B cell (primary cell): Measurements from ENCODE around the gene CTNNBL1. TPM values are rescaled to one million over a fixed set of nuclear protein-coding genes. Genes with fewer than 3 reads are reported as not detected.

Experiments
- ATAC-seq: fragments of 200-7000 bp; cut with Tn5 transposase; one replicate; pipeline ENCODE4 v1.10.0; 2021; ENCODE audit warnings: low read depth, mild to moderate bottlenecking, moderate number of reproducible peaks, moderate library complexity
- CTCF ChIA-PET: fragments of 350-600 bp; sonication (Branson Sonifier 250); formaldehyde crosslinking; loops from one replicate; lab custom pipeline; 2021; ENCODE audit warnings: antibody characterized with exemption, inconsistent platforms; lab: Charles Lee
- POLR2A ChIA-PET: fragments of 350-600 bp; sonication (Branson Sonifier 250); formaldehyde crosslinking; loops from one replicate; lab custom pipeline; 2021; ENCODE audit warnings: antibody characterized with exemption; lab: Charles Lee
- DNase-seq: peaks from one replicate; pipeline ENCODE4 v3.0.0; 2013
- H2AFZ ChIP-seq: 2 replicates; pipeline ENCODE4 v1.6.1; 2012; ENCODE audit warnings: mild to moderate bottlenecking, low read depth, low read length; ENCODE audit not compliant: insufficient read depth, poor library complexity, severe bottlenecking
- H3K27ac ChIP-seq, 2 donors: 1 replicate in 1 of 2; 2 replicates in 1 of 2; pipeline ENCODE4 v1.5.1; 2012 to 2013; ENCODE audit warnings: low read length in 2 of 2, mild to moderate bottlenecking in 2 of 2, moderate library complexity in 1 of 2
- H3K27me3 ChIP-seq, 4 experiments: fragments of 200-600 bp in 1 of 4; sonication (generic) in 1 of 4; replicated peaks in 1 of 4; 1 replicate in 2 of 4; 2 replicates in 2 of 4; pipeline versions ENCODE4 v1.6.1 to v1.7.0; 2013 to 2016; ENCODE audit warnings: low read length in 3 of 4, mild to moderate bottlenecking in 2 of 4, mixed read lengths in 1 of 4, moderate library complexity in 1 of 4; ENCODE audit not compliant: insufficient read depth in 4 of 4, control insufficient read depth in 3 of 4; ENCODE audit errors: control extremely low read depth in 1 of 4
- H3K36me3 ChIP-seq, 2 experiments: replicated peaks in 1 of 2; 1 replicate in 1 of 2; 2 replicates in 1 of 2; pipeline versions ENCODE4 v1.6.1 to v1.7.1; 2013; ENCODE audit warnings: low read length in 1 of 2; ENCODE audit not compliant: insufficient read depth in 2 of 2, control insufficient read depth in 1 of 2; ENCODE audit errors: control extremely low read depth in 1 of 2, extremely low read depth in 1 of 2
- H3K4me1 ChIP-seq, 2 donors: fragments of 200-600 bp in 1 of 2; sonication (generic) in 1 of 2; 1 replicate in 1 of 2; 2 replicates in 1 of 2; pipeline versions ENCODE4 v1.5.1 to v1.6.1; 2013 to 2017; ENCODE audit warnings: low read length in 2 of 2; ENCODE audit not compliant: control insufficient read depth in 2 of 2, insufficient read depth in 2 of 2
- H3K4me2 ChIP-seq: replicated peaks from 2 replicates; pipeline ENCODE3; 2012; ENCODE audit warnings: mild to moderate bottlenecking, low read depth, low read length; ENCODE audit not compliant: poor library complexity, severe bottlenecking
- H3K4me3 ChIP-seq, 5 experiments: fragments of 200-600 bp in 1 of 5; sonication (generic) in 1 of 5; 1 replicate in 3 of 5; 2 replicates in 2 of 5; pipeline versions ENCODE4 v1.5.1 to v1.7.0; 2011 to 2016; ENCODE audit warnings: low read length in 4 of 5, mild to moderate bottlenecking in 4 of 5, low read depth in 2 of 5, control low read depth in 1 of 5, moderate library complexity in 1 of 5; ENCODE audit not compliant: insufficient read depth in 1 of 5; ENCODE audit errors: control extremely low read depth in 1 of 5, extremely low read depth in 1 of 5
- H3K79me2 ChIP-seq: fragments of 200-600 bp; sonication (generic); one replicate; pipeline ENCODE4 v1.6.0; 2016; ENCODE audit warnings: low read length; ENCODE audit not compliant: control insufficient read depth, insufficient read depth
- H3K9ac ChIP-seq: fragments of 200-600 bp; sonication (generic); 2 replicates; pipeline ENCODE4 v1.6.1; 2017; ENCODE audit warnings: mild to moderate bottlenecking, low read length, moderate library complexity
- H3K9me3 ChIP-seq, 3 donors: one replicate each; pipeline versions ENCODE4 v1.6.1 to v1.7.1; 2013; ENCODE audit warnings: low read length in 2 of 3; ENCODE audit not compliant: control insufficient read depth in 2 of 3, insufficient read depth in 1 of 3; ENCODE audit errors: control extremely low read depth in 1 of 3
- H4K20me1 ChIP-seq: 2 replicates; pipeline ENCODE4 v1.6.0; 2012; ENCODE audit warnings: mild to moderate bottlenecking, low read length; ENCODE audit not compliant: insufficient read depth, control insufficient read depth, poor library complexity, severe bottlenecking
- H3K27ac Mint-ChIP-seq: one replicate; pipeline ENCODE4 v1.8.0; 2021; ENCODE audit warnings: mixed read lengths
- H3K27me3 Mint-ChIP-seq: one replicate; pipeline ENCODE4 v1.8.0; 2021; ENCODE audit warnings: mixed read lengths
- H3K4me1 Mint-ChIP-seq: one replicate; pipeline ENCODE4 v1.8.0; 2021; ENCODE audit warnings: mixed read lengths
- H3K4me3 Mint-ChIP-seq: one replicate; pipeline ENCODE4 v1.8.0; 2021; ENCODE audit warnings: mixed read lengths
- H3K9me3 Mint-ChIP-seq: one replicate; pipeline ENCODE4 v1.8.0; 2022; ENCODE audit warnings: mixed read lengths; ENCODE audit not compliant: insufficient read depth
- CTCF ChIP-seq: fragments of 200-600 bp; IDR thresholded peaks from one replicate; pipeline ENCODE4 v1.8.0; 2022; ENCODE audit warnings: antibody characterized with exemption, mild to moderate bottlenecking
- EZH2 ChIP-seq: IDR thresholded peaks from 2 replicates; pipeline ENCODE4 v1.6.1; 2012; ENCODE audit warnings: borderline replicate concordance, low read depth, mild to moderate bottlenecking, moderate library complexity, low read length; ENCODE audit not compliant: insufficient read depth, poor library complexity, severe bottlenecking
- WGBS: methylation state at CpG from one replicate; pipeline ENCODE4 v1.1.5; 2013; ENCODE audit warnings: missing lambda C conversion rate; ENCODE audit not compliant: insufficient coverage; 5-methylcytosine and 5-hydroxymethylcytosine counted together
- intact Hi-C: fragments of 100-400 bp; cut with micrococcal nuclease; formaldehyde crosslinking; loops from one replicate; pipeline ENCODE4 v1.10.0; 2022
- polyA plus RNA-seq: library from polyadenylated mRNA; depleted of rRNA; stranded (reverse); fragments of >200 nt; gene quantifications from 2 replicates; pipeline ENCODE4 v1.2.3, GENCODE V29; 2012
- total RNA-seq, 2 donors: library from RNA; stranded (reverse); fragments of 120-200 nt in 1 of 2; gene quantifications; 1 replicate in 1 of 2; 2 replicates in 1 of 2; pipeline versions ENCODE4 v1.2.3 to v1.2.4, GENCODE V29; 2013 to 2022

Gene CTNNBL1
- total and polyA plus RNA-seq, 2 donors (not counting 1 experiment from before 2014, with no cell fraction given), result 25.3 to 64.7 TPM

GRCh38 chr20:37913567-37914366 lies 219.9 kb downstream of the CTNNBL1 start:
- Mint-ChIP-seq H3K27ac (no peak overlapping the region), H3K4me1 (peaks cover 20% of the 10 kb centered on the region), H3K27me3 (peaks cover 51% of the 10 kb centered on the region), H3K4me3 (peak overlapping the region; percentile 80), H3K9me3 (no peaks in the 10 kb centered on the region)
- Histone ChIP-seq H4K20me1 (no peaks in the 10 kb centered on the region), H3K36me3 (no peaks in the 10 kb centered on the region), H3K9me3 (peaks cover 0 to 6% (median 0%) of the 10 kb centered on the region in 3 donors), H3K4me2 (no peak overlapping the region), H3K79me2 (no peaks in the 10 kb centered on the region), H2AFZ (no peak overlapping the region), H3K27me3 (peaks cover 0 to 64% (median 13%) of the 10 kb centered on the region in 4 experiments), H3K4me3 (no peak overlapping the region), H3K27ac (no peak overlapping the region), H3K4me1 (peaks cover 17 to 22% of the 10 kb centered on the region in 2 donors), H3K9ac (no peak overlapping the region)
- intact Hi-C loops, result no loop called here
- CTCF ChIA-PET, result interaction anchor here (1.1 kb wide), 1 partner anchor 11 kb away, joined by 3 read pairs; no protein-coding TSS in a partner anchor
- no peak for DNase-seq
- no peak for TF ChIP-seq EZH2
- TF ChIP-seq CTCF, result no peak
- 95% methylated on average over 19 of the region's 19 CpGs for WGBS
- ATAC-seq, result no peak
- POLR2A ChIA-PET, result no interaction called here

DNA sequence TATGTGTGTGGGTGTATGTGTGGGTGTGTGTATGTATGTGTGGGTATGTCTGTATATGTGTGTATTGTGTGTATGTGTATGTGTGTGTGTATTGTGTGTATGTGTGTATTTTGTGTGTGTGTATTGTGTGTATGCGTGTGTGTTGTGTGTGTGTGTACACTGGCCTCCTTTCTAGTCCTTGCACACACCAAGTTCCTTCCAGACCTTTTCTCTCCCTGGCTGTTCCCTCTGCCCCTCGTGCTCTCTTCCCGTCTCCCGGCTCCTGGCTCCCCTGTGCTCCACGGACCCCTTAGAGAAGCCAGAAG lies 220.5 kb downstream of the CTNNBL1 start:
- H3K9me3 ChIP-seq, result peaks cover 0 to 6% (median 0%) of the 10 kb centered on the region in 3 donors
- H3K4me1 ChIP-seq, result peaks cover 17 to 22% of the 10 kb centered on the region in 2 donors
- H3K36me3 ChIP-seq, result no peaks in the 10 kb centered on the region
- intact Hi-C loops, result no loop called here
- Mint-ChIP-seq H3K4me1 (peaks cover 20% of the 10 kb centered on the region), H3K27ac (no peak overlapping the region), H3K9me3 (no peaks in the 10 kb centered on the region), H3K4me3 (peak overlapping the region; percentile 80), H3K27me3 (peaks cover 50% of the 10 kb centered on the region)
- no peak for DNase-seq
- CTCF ChIA-PET, result no interaction called here
- H2AFZ ChIP-seq, result peak overlapping the region; percentile 76
- POLR2A ChIA-PET, result no interaction called here
- H3K79me2 ChIP-seq, result no peaks in the 10 kb centered on the region
- 50% methylated on average over 4 of the region's 5 CpGs for WGBS
- peak overlapping the region in 3 of 5 experiments; percentile 33 to 38 (median 34) for H3K4me3 ChIP-seq
- no peak overlapping the region for H3K27ac ChIP-seq
- peak overlapping the region; percentile 87 for H3K4me2 ChIP-seq
- H3K9ac ChIP-seq, result peak overlapping the region; percentile 61
- H3K27me3 ChIP-seq, result peaks cover 0 to 62% (median 13%) of the 10 kb centered on the region in 4 experiments
- no peak for ATAC-seq
- no peak for TF ChIP-seq CTCF
- no peak for TF ChIP-seq EZH2
- H4K20me1 ChIP-seq, result no peaks in the 10 kb centered on the region
